Measurements from ENCODE around the gene NNMT.

GRCh38 chr11:114272311-114272710 lies 23.9 kb upstream of the NNMT start:
- TF ChIP-seq POLR2AphosphoS5 (IDR thresholded peaks at IDR 0.05; ENCODE audit: borderline replicate concordance, low read depth, low read length), result no peak
- TF ChIP-seq EZH2 (IDR thresholded peaks at IDR 0.05), result no peak

Measured in SK-N-MC (cell line).